ENCODE measurements around the gene SYMPK.
A peak's percentile ranks its signal among the peaks of the same experiment; 100 is the strongest.

SYMPK gene

DNA sequence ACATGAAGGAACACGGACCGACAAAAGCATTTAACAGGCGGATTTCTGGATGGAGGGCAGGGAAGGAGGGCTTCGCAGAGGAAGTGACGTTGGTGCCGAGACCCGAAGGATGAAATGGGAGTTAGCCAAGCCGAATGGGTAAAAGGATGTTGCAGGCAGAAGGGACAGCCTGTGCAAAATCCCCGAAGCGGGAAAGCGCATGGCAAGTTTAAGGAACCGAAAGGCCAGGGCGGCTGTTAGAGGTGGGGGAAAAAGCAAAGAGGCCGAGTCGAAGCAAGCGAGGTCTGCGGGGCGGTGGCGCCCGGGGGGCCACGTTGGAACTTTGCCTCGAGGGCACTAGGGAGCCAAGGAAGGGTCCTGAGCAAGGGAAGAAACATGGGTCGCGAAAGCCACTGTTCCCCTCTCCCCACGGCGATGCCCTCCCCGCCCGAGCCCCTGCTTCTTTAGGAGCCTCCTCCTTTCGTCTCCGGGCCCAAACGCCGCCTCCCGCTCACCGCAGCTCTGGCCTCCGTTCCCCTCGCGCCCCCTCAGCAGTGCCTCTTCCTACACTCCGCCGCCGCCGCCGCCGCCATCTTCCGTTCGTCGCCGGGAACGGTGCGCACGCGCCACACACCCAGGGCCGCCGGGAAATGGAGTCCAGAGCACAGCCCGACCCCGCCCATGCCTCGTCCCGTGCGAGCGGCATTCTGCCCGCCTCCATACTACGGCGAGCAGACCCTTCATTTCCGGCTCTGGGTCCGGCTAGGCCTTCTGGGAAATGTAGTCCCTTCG is at the start of gene SYMPK:
Gene SYMPK, minus strand, starts transcription at position 584 of the 771 bp plus-strand sequence. CDS start 8,652 bp downstream, outside the sequence.
- Histone ChIP-seq H3K27me3 (ENCODE audit: insufficient read depth, insufficient read length) (no peaks in the 10 kb centered on the region), H3K4me1 (ENCODE audit: insufficient read depth, insufficient read length) (peaks cover 6% of the 10 kb centered on the region), H3K36me3 (ENCODE audit: insufficient read depth, insufficient read length, low read length) (peaks cover 22% of the 10 kb centered on the region), H3K9me3 (ENCODE audit: insufficient read depth, low read length) (no peaks in the 10 kb centered on the region), H3K4me3 (ENCODE audit: insufficient read length, low read depth) (peak within 1 kb of the TSS; percentile 88), H3K9ac (ENCODE audit: insufficient read length, low read depth) (peak within 1 kb of the TSS; percentile 93)
- peak; percentile 93 for DNase-seq (ENCODE audit: low read depth, low spot score)
- TF ChIP-seq YY1 (IDR thresholded peaks at IDR 0.05; ENCODE audit: insufficient read depth, insufficient read length) (peak; percentile 71), ZNF274 (IDR thresholded peaks at IDR 0.05; ENCODE audit: low read depth, low read length) (no peak)

- no peak for TF ChIP-seq ZNF274 (IDR thresholded peaks at IDR 0.05; ENCODE audit: low read depth, low read length)
- TF ChIP-seq SUZ12 (IDR thresholded peaks at IDR 0.05; ENCODE audit: extremely low read depth, insufficient read depth, insufficient read length): no peak
- no peak for TF ChIP-seq YY1 (IDR thresholded peaks at IDR 0.05; ENCODE audit: insufficient read depth, insufficient read length)
- no peak for DNase-seq (ENCODE audit: low read depth, low spot score)
- Histone ChIP-seq H3K4me3 (ENCODE audit: insufficient read length, low read depth) (no peak overlapping the region), H3K9ac (ENCODE audit: insufficient read length, low read depth) (peak overlapping the region; percentile 8), H3K9me3 (ENCODE audit: insufficient read depth, low read length) (no peaks in the 10 kb centered on the region), H3K4me1 (ENCODE audit: insufficient read depth, insufficient read length) (peaks cover 4% of the 10 kb centered on the region), H3K27me3 (ENCODE audit: insufficient read depth, insufficient read length) (no peaks in the 10 kb centered on the region), H3K36me3 (ENCODE audit: insufficient read depth, insufficient read length, low read length) (no peaks in the 10 kb centered on the region)
Observed at GRCh38 chr19:45911291-45911690, 48.3 kb upstream of the SYMPK start.

GRCh38 chr19:45908956-45909355 is 46.0 kb upstream of the SYMPK start:
- Histone ChIP-seq H3K27me3 (ENCODE audit: insufficient read depth, insufficient read length) (no peaks in the 10 kb centered on the region), H3K4me3 (ENCODE audit: insufficient read length, low read depth) (no peak overlapping the region), H3K4me1 (ENCODE audit: insufficient read depth, insufficient read length) (peaks cover 4% of the 10 kb centered on the region), H3K9me3 (ENCODE audit: insufficient read depth, low read length) (no peaks in the 10 kb centered on the region), H3K9ac (ENCODE audit: insufficient read length, low read depth) (no peak overlapping the region), H3K36me3 (ENCODE audit: insufficient read depth, insufficient read length, low read length) (no peaks in the 10 kb centered on the region)
- no peak for DNase-seq (ENCODE audit: low read depth, low spot score)
- TF ChIP-seq SUZ12 (IDR thresholded peaks at IDR 0.05; ENCODE audit: extremely low read depth, insufficient read depth, insufficient read length): no peak
- TF ChIP-seq ZNF274 (IDR thresholded peaks at IDR 0.05; ENCODE audit: low read depth, low read length): no peak
- TF ChIP-seq YY1 (IDR thresholded peaks at IDR 0.05; ENCODE audit: insufficient read depth, insufficient read length): no peak

- Histone ChIP-seq H3K4me3 (ENCODE audit: insufficient read length, low read depth) (no peak overlapping the region), H3K36me3 (ENCODE audit: insufficient read depth, insufficient read length, low read length) (no peaks in the 10 kb centered on the region), H3K9ac (ENCODE audit: insufficient read length, low read depth) (no peak overlapping the region), H3K27me3 (ENCODE audit: insufficient read depth, insufficient read length) (peaks cover 4% of the 10 kb centered on the region), H3K9me3 (ENCODE audit: insufficient read depth, low read length) (no peaks in the 10 kb centered on the region), H3K4me1 (ENCODE audit: insufficient read depth, insufficient read length) (peaks cover 2% of the 10 kb centered on the region)
- no peak for DNase-seq (ENCODE audit: low read depth, low spot score)
- TF ChIP-seq SUZ12 (IDR thresholded peaks at IDR 0.05; ENCODE audit: extremely low read depth, insufficient read depth, insufficient read length) (no peak), ZNF274 (IDR thresholded peaks at IDR 0.05; ENCODE audit: low read depth, low read length) (no peak), YY1 (IDR thresholded peaks at IDR 0.05; ENCODE audit: insufficient read depth, insufficient read length) (no peak)
Observed at GRCh38 chr19:45906221-45906620, 43.3 kb upstream of the SYMPK start.

GRCh38 chr19:45905011-45905410 is 42.1 kb upstream of the SYMPK start:
- H3K4me1 ChIP-seq (ENCODE audit: insufficient read depth, insufficient read length): peaks cover 3% of the 10 kb centered on the region
- peaks cover 14% of the 10 kb centered on the region for H3K27me3 ChIP-seq (ENCODE audit: insufficient read depth, insufficient read length)
- no peaks in the 10 kb centered on the region for H3K36me3 ChIP-seq (ENCODE audit: insufficient read depth, insufficient read length, low read length)
- no peak overlapping the region for H3K9ac ChIP-seq (ENCODE audit: insufficient read length, low read depth)
- no peak for DNase-seq (ENCODE audit: low read depth, low spot score)
- no peak for TF ChIP-seq SUZ12 (IDR thresholded peaks at IDR 0.05; ENCODE audit: extremely low read depth, insufficient read depth, insufficient read length)
- no peak for TF ChIP-seq YY1 (IDR thresholded peaks at IDR 0.05; ENCODE audit: insufficient read depth, insufficient read length)
- no peak for TF ChIP-seq ZNF274 (IDR thresholded peaks at IDR 0.05; ENCODE audit: low read depth, low read length)
- no peaks in the 10 kb centered on the region for H3K9me3 ChIP-seq (ENCODE audit: insufficient read depth, low read length)
- no peak overlapping the region for H3K4me3 ChIP-seq (ENCODE audit: insufficient read length, low read depth)

DNA sequence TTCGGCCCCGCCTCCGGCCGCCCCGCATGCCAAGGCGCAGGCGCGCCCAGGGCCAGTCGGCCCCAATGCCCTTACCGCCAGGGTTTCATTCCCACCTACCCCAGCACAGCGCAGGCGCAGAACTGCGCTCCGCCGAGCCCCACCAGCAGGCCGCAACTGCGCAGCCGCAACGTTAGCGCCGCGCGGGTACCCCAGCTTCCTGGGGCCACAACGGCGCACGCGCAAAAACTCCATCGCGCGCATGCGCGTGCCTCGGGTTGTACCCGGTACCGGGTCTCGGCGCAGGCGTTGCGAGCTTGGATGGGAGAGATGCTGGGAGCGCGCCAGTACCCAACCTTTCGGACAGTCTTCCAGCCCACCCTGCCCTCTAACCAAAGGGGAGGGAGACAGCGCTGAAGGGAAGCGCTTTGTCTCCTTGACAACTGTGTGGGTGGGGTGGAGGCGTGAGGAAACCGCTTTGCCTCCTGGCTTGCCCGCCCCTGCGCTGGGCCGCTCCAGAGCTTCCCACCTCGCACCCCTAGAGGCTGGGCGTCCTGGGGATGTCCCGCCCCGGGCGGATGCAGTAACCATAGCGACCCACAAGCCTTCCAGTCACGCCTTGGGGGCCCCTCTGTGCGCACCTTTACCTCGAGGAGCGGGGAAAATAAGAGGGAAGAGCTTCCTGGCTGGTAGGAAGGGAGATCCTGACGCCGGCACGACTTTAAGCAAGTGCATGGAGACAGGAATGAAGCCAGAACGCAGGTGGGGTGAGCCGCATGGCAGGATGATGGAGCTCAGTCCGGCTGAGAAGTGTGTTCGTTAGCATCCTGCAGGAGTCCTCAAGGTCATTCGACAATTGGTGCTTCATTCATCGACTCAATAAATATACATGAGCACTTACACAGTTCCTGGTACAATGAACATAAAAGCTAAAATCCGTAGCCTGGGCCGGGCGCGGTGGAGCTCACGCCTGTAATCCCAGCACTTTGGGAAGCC is 40.0 kb upstream of the SYMPK start:
- peak; percentile 89 for DNase-seq (ENCODE audit: low read depth, low spot score)
- peaks cover 3% of the 10 kb centered on the region for H3K36me3 ChIP-seq (ENCODE audit: insufficient read depth, insufficient read length, low read length)
- no peaks in the 10 kb centered on the region for H3K9me3 ChIP-seq (ENCODE audit: insufficient read depth, low read length)
- H3K9ac ChIP-seq (ENCODE audit: insufficient read length, low read depth): peak overlapping the region; percentile 72
- peaks cover 18% of the 10 kb centered on the region for H3K27me3 ChIP-seq (ENCODE audit: insufficient read depth, insufficient read length)
- peak overlapping the region; percentile 63 for H3K4me3 ChIP-seq (ENCODE audit: insufficient read length, low read depth)
- peaks cover 3% of the 10 kb centered on the region for H3K4me1 ChIP-seq (ENCODE audit: insufficient read depth, insufficient read length)
- TF ChIP-seq SUZ12 (IDR thresholded peaks at IDR 0.05; ENCODE audit: extremely low read depth, insufficient read depth, insufficient read length): no peak
- no peak for TF ChIP-seq ZNF274 (IDR thresholded peaks at IDR 0.05; ENCODE audit: low read depth, low read length)
- TF ChIP-seq YY1 (IDR thresholded peaks at IDR 0.05; ENCODE audit: insufficient read depth, insufficient read length): no peak

All from NT2/D1 (cell line).